ENCODE results near the gene RAB3GAP1.

RAB3GAP1 gene

GRCh38 chr2:135154962-135155361, 102.9 kb downstream of the RAB3GAP1 start:
- Mint-ChIP-seq H3K4me1 (ENCODE audit: low read depth) (peaks cover 32% of the 10 kb centered on the region), H3K36me3 (ENCODE audit: low read depth) (peaks cover 82% of the 10 kb centered on the region), H3K27ac (peak overlapping the region; percentile 70), H3K9me3 (no peaks in the 10 kb centered on the region), H3K4me3 (no peak overlapping the region), H3K27me3 (no peaks in the 10 kb centered on the region)

GRCh38 chr2:135157856-135158255, 105.8 kb downstream of the RAB3GAP1 start:
- H3K36me3 Mint-ChIP-seq (ENCODE audit: low read depth), result peaks cover 72% of the 10 kb centered on the region

GRCh38 chr2:135159191-135159590, 107.1 kb downstream of the RAB3GAP1 start:
- H3K27me3 Mint-ChIP-seq, result no peaks in the 10 kb centered on the region
- peaks cover 18% of the 10 kb centered on the region for H3K4me1 Mint-ChIP-seq (ENCODE audit: low read depth)
- H3K9me3 Mint-ChIP-seq, result no peaks in the 10 kb centered on the region
- no peak overlapping the region for H3K4me3 Mint-ChIP-seq
- H3K27ac Mint-ChIP-seq, result no peak overlapping the region
- peaks cover 69% of the 10 kb centered on the region for H3K36me3 Mint-ChIP-seq (ENCODE audit: low read depth)

More at GRCh38 chr2:135157856-135158255, 105.8 kb downstream of the RAB3GAP1 start:
- H3K27ac Mint-ChIP-seq, result no peak overlapping the region
- H3K4me3 Mint-ChIP-seq, result no peak overlapping the region
- peaks cover 19% of the 10 kb centered on the region for H3K4me1 Mint-ChIP-seq (ENCODE audit: low read depth)
- no peaks in the 10 kb centered on the region for H3K9me3 Mint-ChIP-seq
- H3K27me3 Mint-ChIP-seq, result no peaks in the 10 kb centered on the region

- peaks cover 51% of the 10 kb centered on the region for H3K36me3 Mint-ChIP-seq (ENCODE audit: low read depth)
- H3K9me3 Mint-ChIP-seq, result no peaks in the 10 kb centered on the region
- no peak overlapping the region for H3K27ac Mint-ChIP-seq
- H3K4me3 Mint-ChIP-seq, result no peak overlapping the region
- no peaks in the 10 kb centered on the region for H3K27me3 Mint-ChIP-seq
- H3K4me1 Mint-ChIP-seq (ENCODE audit: low read depth), result peaks cover 7% of the 10 kb centered on the region
Observed at GRCh38 chr2:135162377-135162776, 110.3 kb downstream of the RAB3GAP1 start.

GRCh38 chr2:135162786-135163185, 110.7 kb downstream of the RAB3GAP1 start:
- H3K27ac Mint-ChIP-seq, result no peak overlapping the region
- peaks cover 7% of the 10 kb centered on the region for H3K4me1 Mint-ChIP-seq (ENCODE audit: low read depth)
- peaks cover 53% of the 10 kb centered on the region for H3K36me3 Mint-ChIP-seq (ENCODE audit: low read depth)
- H3K9me3 Mint-ChIP-seq, result no peaks in the 10 kb centered on the region
- H3K4me3 Mint-ChIP-seq, result no peak overlapping the region
- no peaks in the 10 kb centered on the region for H3K27me3 Mint-ChIP-seq

GRCh38 chr2:135163306-135163705, 111.2 kb downstream of the RAB3GAP1 start:
- Mint-ChIP-seq H3K36me3 (ENCODE audit: low read depth) (peaks cover 53% of the 10 kb centered on the region), H3K27ac (no peak overlapping the region), H3K9me3 (no peaks in the 10 kb centered on the region), H3K4me1 (ENCODE audit: low read depth) (peaks cover 7% of the 10 kb centered on the region), H3K4me3 (no peak overlapping the region), H3K27me3 (no peaks in the 10 kb centered on the region)

GRCh38 chr2:135163901-135164300, 111.8 kb downstream of the RAB3GAP1 start:
- no peaks in the 10 kb centered on the region for H3K9me3 Mint-ChIP-seq
- H3K4me3 Mint-ChIP-seq, result no peak overlapping the region
- no peaks in the 10 kb centered on the region for H3K27me3 Mint-ChIP-seq
- no peak overlapping the region for H3K27ac Mint-ChIP-seq
- peaks cover 7% of the 10 kb centered on the region for H3K4me1 Mint-ChIP-seq (ENCODE audit: low read depth)
- peaks cover 54% of the 10 kb centered on the region for H3K36me3 Mint-ChIP-seq (ENCODE audit: low read depth)

- no peak overlapping the region for H3K27ac Mint-ChIP-seq
- no peaks in the 10 kb centered on the region for H3K9me3 Mint-ChIP-seq
- H3K4me1 Mint-ChIP-seq (ENCODE audit: low read depth), result peaks cover 7% of the 10 kb centered on the region
- no peak overlapping the region for H3K4me3 Mint-ChIP-seq
- no peaks in the 10 kb centered on the region for H3K27me3 Mint-ChIP-seq
- H3K36me3 Mint-ChIP-seq (ENCODE audit: low read depth), result peaks cover 55% of the 10 kb centered on the region
Observed at GRCh38 chr2:135164431-135164830, 112.3 kb downstream of the RAB3GAP1 start.

- H3K9me3 Mint-ChIP-seq, result no peaks in the 10 kb centered on the region
- no peak overlapping the region for H3K27ac Mint-ChIP-seq
- H3K27me3 Mint-ChIP-seq, result no peaks in the 10 kb centered on the region
- H3K4me1 Mint-ChIP-seq (ENCODE audit: low read depth), result peaks cover 14% of the 10 kb centered on the region
- H3K36me3 Mint-ChIP-seq (ENCODE audit: low read depth), result peaks cover 66% of the 10 kb centered on the region
- no peak overlapping the region for H3K4me3 Mint-ChIP-seq
Observed at GRCh38 chr2:135167273-135167672, 115.2 kb downstream of the RAB3GAP1 start.

GRCh38 chr2:135168204-135168856, 116.2 kb downstream of the RAB3GAP1 start:
- Mint-ChIP-seq H3K4me1 (ENCODE audit: low read depth) (peaks cover 8% of the 10 kb centered on the region), H3K4me3 (no peak overlapping the region), H3K9me3 (no peaks in the 10 kb centered on the region), H3K36me3 (ENCODE audit: low read depth) (peaks cover 62% of the 10 kb centered on the region), H3K27ac (no peak overlapping the region), H3K27me3 (no peaks in the 10 kb centered on the region)

- no peaks in the 10 kb centered on the region for H3K27me3 Mint-ChIP-seq
- peaks cover 8% of the 10 kb centered on the region for H3K4me1 Mint-ChIP-seq (ENCODE audit: low read depth)
- no peaks in the 10 kb centered on the region for H3K9me3 Mint-ChIP-seq
- H3K27ac Mint-ChIP-seq, result no peak overlapping the region
- H3K36me3 Mint-ChIP-seq (ENCODE audit: low read depth), result peaks cover 63% of the 10 kb centered on the region
- peak overlapping the region; percentile 47 for H3K4me3 Mint-ChIP-seq
Observed at GRCh38 chr2:135169900-135170753, 118.0 kb downstream of the RAB3GAP1 start.

GRCh38 chr2:135174049-135174809, 122.1 kb downstream of the RAB3GAP1 start:
- Mint-ChIP-seq H3K27me3 (no peaks in the 10 kb centered on the region), H3K36me3 (ENCODE audit: low read depth) (peaks cover 67% of the 10 kb centered on the region), H3K27ac (no peak overlapping the region), H3K9me3 (peaks cover 3% of the 10 kb centered on the region), H3K4me1 (ENCODE audit: low read depth) (peaks cover 8% of the 10 kb centered on the region), H3K4me3 (no peak overlapping the region)

GRCh38 chr2:135174810-135175093, 122.7 kb downstream of the RAB3GAP1 start:
- Mint-ChIP-seq H3K9me3 (peaks cover 3% of the 10 kb centered on the region), H3K27me3 (no peaks in the 10 kb centered on the region), H3K4me3 (no peak overlapping the region), H3K4me1 (ENCODE audit: low read depth) (peaks cover 8% of the 10 kb centered on the region), H3K27ac (no peak overlapping the region), H3K36me3 (ENCODE audit: low read depth) (peaks cover 63% of the 10 kb centered on the region)

- peaks cover 8% of the 10 kb centered on the region for H3K4me1 Mint-ChIP-seq (ENCODE audit: low read depth)
- no peak overlapping the region for H3K4me3 Mint-ChIP-seq
- no peak overlapping the region for H3K27ac Mint-ChIP-seq
- peaks cover 3% of the 10 kb centered on the region for H3K9me3 Mint-ChIP-seq
- H3K36me3 Mint-ChIP-seq (ENCODE audit: low read depth), result peaks cover 60% of the 10 kb centered on the region
- no peaks in the 10 kb centered on the region for H3K27me3 Mint-ChIP-seq
Observed at GRCh38 chr2:135175177-135175576, 123.1 kb downstream of the RAB3GAP1 start.

- H3K4me1 Mint-ChIP-seq (ENCODE audit: low read depth), result no peaks in the 10 kb centered on the region
- H3K4me3 Mint-ChIP-seq, result no peak overlapping the region
- H3K27ac Mint-ChIP-seq, result no peak overlapping the region
- peaks cover 3% of the 10 kb centered on the region for H3K9me3 Mint-ChIP-seq
- H3K27me3 Mint-ChIP-seq, result no peaks in the 10 kb centered on the region
- H3K36me3 Mint-ChIP-seq (ENCODE audit: low read depth), result peaks cover 30% of the 10 kb centered on the region
Observed at GRCh38 chr2:135179689-135180088, 127.6 kb downstream of the RAB3GAP1 start.
